GM19099 (cell line): Measurements from ENCODE around the gene ERLEC1.

Source experiments
- POLR2A ChIP-seq: IDR thresholded peaks from 3 replicates; pipeline ENCODE4 v1.6.1; 2011; ENCODE audit warnings: low read depth; ENCODE audit not compliant: insufficient read length; ENCODE audit errors: extremely low read depth

Gene ERLEC1

GRCh38 chr2:53818854-53819435, 32.1 kb downstream of the ERLEC1 start:
- no peak for TF ChIP-seq POLR2A

GRCh38 chr2:53819634-53820033, 32.8 kb downstream of the ERLEC1 start:
- no peak for TF ChIP-seq POLR2A

- TF ChIP-seq POLR2A = no peak
Measured at GRCh38 chr2:53820048-53820447, 33.2 kb downstream of the ERLEC1 start.

- no peak for TF ChIP-seq POLR2A
Measured at GRCh38 chr2:53820711-53821110, 33.9 kb downstream of the ERLEC1 start.

GRCh38 chr2:53821810-53822209, 35.0 kb downstream of the ERLEC1 start:
- no peak for TF ChIP-seq POLR2A

GRCh38 chr2:53826030-53826410, 39.2 kb downstream of the ERLEC1 start:
- TF ChIP-seq POLR2A = no peak

- no peak for TF ChIP-seq POLR2A
Measured at GRCh38 chr2:53826587-53827397, 39.9 kb downstream of the ERLEC1 start.

- no peak for TF ChIP-seq POLR2A
Measured at GRCh38 chr2:53827398-53828175, 40.7 kb downstream of the ERLEC1 start.

GRCh38 chr2:53828331-53828730, 41.5 kb downstream of the ERLEC1 start:
- no peak for TF ChIP-seq POLR2A

GRCh38 chr2:53829273-53829979, 42.6 kb downstream of the ERLEC1 start:
- TF ChIP-seq POLR2A = no peak

GRCh38 chr2:53840580-53840979, 53.7 kb downstream of the ERLEC1 start:
- no peak for TF ChIP-seq POLR2A

- no peak for TF ChIP-seq POLR2A
Measured at GRCh38 chr2:53842891-53843290, 56.0 kb downstream of the ERLEC1 start.

- TF ChIP-seq POLR2A = no peak
Measured at GRCh38 chr2:53843595-53843994, 56.8 kb downstream of the ERLEC1 start.

- no peak for TF ChIP-seq POLR2A
Measured at GRCh38 chr2:53848062-53848461, 61.2 kb downstream of the ERLEC1 start.

GRCh38 chr2:53852532-53852931, 65.7 kb downstream of the ERLEC1 start:
- TF ChIP-seq POLR2A = no peak
